HEK293T (cell line): ENCODE data around the gene DOK6.

Experiments
- CTCF ChIA-PET: fragments of 350-600 bp; formaldehyde crosslinking; extraction: SDS; loops from one replicate; lab custom pipeline; 2021; ENCODE audit warnings: antibody characterized with exemption, inconsistent platforms; lab: Yijun Ruan, JAX
- POLR2A ChIA-PET: fragments of 350-600 bp; formaldehyde crosslinking; extraction: SDS; loops from one replicate; lab custom pipeline; 2020; ENCODE audit warnings: antibody characterized with exemption, inconsistent platforms; lab: Yijun Ruan, JAX
- DNase-seq: peaks from one replicate; pipeline ENCODE4 v3.0.0; 2012; ENCODE audit warnings: mixed read lengths; ENCODE audit errors: extremely low spot score
- ARNT ChIP-seq: fragments of 450-650 bp; IDR thresholded peaks from 2 replicates; pipeline ENCODE4 v1.6.1; 2017; ENCODE audit warnings: mild to moderate bottlenecking
- BHLHE40 ChIP-seq: fragments of 450-650 bp; IDR thresholded peaks from 2 replicates; pipeline ENCODE4 v1.6.1; 2016; ENCODE audit warnings: mild to moderate bottlenecking, moderate library complexity, borderline replicate concordance
- CTBP1 ChIP-seq: fragments of 450-650 bp; IDR thresholded peaks from 2 replicates; pipeline ENCODE4 v1.6.1; 2016; ENCODE audit warnings: borderline replicate concordance
- ELF4 ChIP-seq: fragments of 450-650 bp; IDR thresholded peaks from 2 replicates; pipeline ENCODE4 v1.6.1; 2017; ENCODE audit warnings: antibody characterized with exemption
- FOXA1 ChIP-seq: fragments of 450-650 bp; IDR thresholded peaks from 2 replicates; pipeline ENCODE4 v1.6.1; 2016; ENCODE audit warnings: mild to moderate bottlenecking
- FOXK2 ChIP-seq: fragments of 450-650 bp; IDR thresholded peaks from 2 replicates; pipeline ENCODE4 v1.6.1; 2016; ENCODE audit warnings: mild to moderate bottlenecking
- FOXM1 ChIP-seq: fragments of 450-650 bp; IDR thresholded peaks from 2 replicates; pipeline ENCODE4 v1.6.1; 2017; ENCODE audit warnings: mild to moderate bottlenecking, borderline replicate concordance
- HDGF ChIP-seq: fragments of 450-650 bp; IDR thresholded peaks from 2 replicates; pipeline ENCODE4 v1.6.1; 2017; ENCODE audit warnings: antibody characterized with exemption, borderline replicate concordance
- L3MBTL2 ChIP-seq: fragments of 450-650 bp; conservative IDR thresholded peaks from 2 replicates; pipeline ENCODE4 v1.6.1; 2016; ENCODE audit warnings: mild to moderate bottlenecking
- LEF1 ChIP-seq: fragments of 450-650 bp; IDR thresholded peaks from 2 replicates; pipeline ENCODE4 v1.6.1; 2017; ENCODE audit warnings: mild to moderate bottlenecking, borderline replicate concordance
- NFRKB ChIP-seq: fragments of 450-650 bp; IDR thresholded peaks from 2 replicates; pipeline ENCODE4 v1.6.1; 2016; ENCODE audit warnings: mild to moderate bottlenecking, moderate library complexity
- PKNOX1 ChIP-seq: fragments of 450-650 bp; IDR thresholded peaks from 2 replicates; pipeline ENCODE4 v1.6.1; 2016
- SP1 ChIP-seq: fragments of 450-650 bp; IDR thresholded peaks from 2 replicates; pipeline ENCODE4 v1.6.1; 2017
- SUZ12 ChIP-seq: fragments of 450-650 bp; IDR thresholded peaks from 2 replicates; pipeline ENCODE4 v1.6.1; 2016; ENCODE audit warnings: mild to moderate bottlenecking
- TARDBP ChIP-seq: fragments of 450-650 bp; IDR thresholded peaks from 2 replicates; pipeline ENCODE4 v1.6.1; 2016
- ZNF384 ChIP-seq: fragments of 450-650 bp; IDR thresholded peaks from 2 replicates; pipeline ENCODE4 v1.6.1; 2016

Gene DOK6

GRCh38 chr18:69616114-69616513, 215.4 kb downstream of the DOK6 start:
- POLR2A ChIA-PET: no interaction called here
- CTCF ChIA-PET: no interaction called here
- no peak for DNase-seq
- TF ChIP-seq FOXA1 (no peak), ARNT (no peak), SP1 (no peak), CTBP1 (no peak), SUZ12 (no peak), LEF1 (no peak), NFRKB (no peak), ZNF384 (no peak), TARDBP (no peak), ELF4 (no peak), HDGF (no peak), PKNOX1 (no peak), FOXK2 (no peak), FOXM1 (no peak), L3MBTL2 (no peak)

GRCh38 chr18:69617408-69617807, 216.7 kb downstream of the DOK6 start:
- TF ChIP-seq TARDBP: no peak
- no peak for TF ChIP-seq FOXK2
- ChIA-PET POLR2A (no interaction called here), CTCF (no interaction called here)
- DNase-seq: no peak

- ChIA-PET CTCF (no interaction called here), POLR2A (no interaction called here)
- no peak for TF ChIP-seq LEF1
- no peak for TF ChIP-seq BHLHE40
- no peak for TF ChIP-seq FOXM1
- no peak for TF ChIP-seq NFRKB
- no peak for TF ChIP-seq L3MBTL2
- TF ChIP-seq FOXA1: no peak
- no peak for TF ChIP-seq PKNOX1
- TF ChIP-seq SP1: no peak
- TF ChIP-seq HDGF: no peak
- no peak for TF ChIP-seq CTBP1
- TF ChIP-seq SUZ12: no peak
- no peak for TF ChIP-seq FOXK2
- no peak for TF ChIP-seq TARDBP
- no peak for TF ChIP-seq ARNT
- no peak for TF ChIP-seq ELF4
- no peak for TF ChIP-seq ZNF384
- DNase-seq: no peak
These were observed 217.2 kb downstream of the DOK6 start for GRCh38 chr18:69617888-69618287.

- CTCF ChIA-PET: no interaction called here
- TF ChIP-seq FOXA1: no peak
- no peak for TF ChIP-seq FOXM1
- TF ChIP-seq PKNOX1: no peak
- no peak for TF ChIP-seq BHLHE40
- no peak for TF ChIP-seq LEF1
- no peak for TF ChIP-seq NFRKB
- TF ChIP-seq TARDBP: no peak
- no peak for DNase-seq
- POLR2A ChIA-PET: no interaction called here
These were observed 221.5 kb downstream of the DOK6 start for GRCh38 chr18:69622184-69622583.

GRCh38 chr18:69622961-69623360, 222.3 kb downstream of the DOK6 start:
- ChIA-PET POLR2A (no interaction called here), CTCF (no interaction called here)
- TF ChIP-seq LEF1 (no peak), FOXM1 (no peak), BHLHE40 (no peak), ELF4 (no peak), HDGF (no peak), FOXA1 (no peak), SUZ12 (no peak), FOXK2 (no peak), NFRKB (no peak), L3MBTL2 (no peak), SP1 (no peak), ZNF384 (no peak), CTBP1 (no peak), TARDBP (no peak), PKNOX1 (no peak), ARNT (no peak)
- no peak for DNase-seq

- no peak for TF ChIP-seq SUZ12
- TF ChIP-seq SP1: no peak
- no peak for TF ChIP-seq PKNOX1
- no peak for TF ChIP-seq LEF1
- TF ChIP-seq BHLHE40: no peak
- TF ChIP-seq FOXK2: no peak
- TF ChIP-seq ZNF384: no peak
- TF ChIP-seq ELF4: no peak
- no peak for TF ChIP-seq FOXM1
- TF ChIP-seq HDGF: no peak
- TF ChIP-seq FOXA1: no peak
- TF ChIP-seq TARDBP: no peak
- no peak for TF ChIP-seq L3MBTL2
- no peak for TF ChIP-seq NFRKB
- TF ChIP-seq CTBP1: no peak
- no peak for TF ChIP-seq ARNT
These were observed 225.5 kb downstream of the DOK6 start for GRCh38 chr18:69626171-69626570.

More at GRCh38 chr18:69626171-69626570, 225.5 kb downstream of the DOK6 start:
- POLR2A ChIA-PET: no interaction called here
- CTCF ChIA-PET: no interaction called here
- no peak for DNase-seq
